T-helper 1 cell (primary cell): ENCODE results near the gene KIRREL3.
A peak's percentile ranks its signal among the peaks of the same experiment; 100 is the strongest.

Experiments
- DNase-seq, 5 donors: peaks; one replicate each; pipeline ENCODE4 v3.0.0-alpha.2; 2012 to 2020

KIRREL3 gene

DNA sequence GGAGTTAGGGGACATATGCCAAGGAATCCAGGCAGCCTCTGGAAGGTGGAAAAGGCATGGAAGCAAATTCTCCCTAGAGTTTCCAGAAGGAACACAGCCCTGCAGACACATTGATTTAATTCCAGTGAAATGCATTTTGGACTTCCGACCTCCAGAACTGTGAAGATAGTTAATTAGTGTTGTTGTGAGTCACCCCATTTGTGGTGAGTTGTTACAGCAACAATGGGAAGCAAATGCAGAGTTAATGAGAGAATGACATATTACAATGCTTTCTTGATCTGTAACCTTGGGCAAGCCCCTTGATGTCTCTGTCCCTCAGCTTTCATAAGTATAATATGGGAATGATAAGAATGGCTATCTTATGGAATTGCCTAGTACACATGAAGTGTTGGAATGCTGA is 178.7 kb downstream of the KIRREL3 start:
- no peak for DNase-seq

DNA sequence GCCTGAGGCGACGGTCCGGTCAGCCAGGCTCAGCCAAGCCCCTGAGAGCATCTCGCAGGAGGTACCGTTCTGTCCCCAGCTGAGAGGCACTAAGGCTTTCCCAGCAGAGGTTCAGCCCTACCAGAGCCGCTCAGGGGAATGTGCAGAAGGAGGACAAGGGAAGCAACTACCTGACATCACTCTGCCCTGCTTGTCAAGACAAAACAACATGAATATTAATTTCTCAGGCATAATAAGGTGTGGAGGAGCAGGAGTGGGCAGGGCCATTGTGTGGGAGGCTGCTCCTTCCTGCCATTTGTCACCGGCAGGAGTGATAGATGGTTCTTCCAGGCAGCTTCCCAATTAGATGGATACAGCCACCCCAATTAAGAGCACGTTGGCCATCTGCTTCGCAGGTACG is 181.4 kb downstream of the KIRREL3 start:
- no peak for DNase-seq

DNA sequence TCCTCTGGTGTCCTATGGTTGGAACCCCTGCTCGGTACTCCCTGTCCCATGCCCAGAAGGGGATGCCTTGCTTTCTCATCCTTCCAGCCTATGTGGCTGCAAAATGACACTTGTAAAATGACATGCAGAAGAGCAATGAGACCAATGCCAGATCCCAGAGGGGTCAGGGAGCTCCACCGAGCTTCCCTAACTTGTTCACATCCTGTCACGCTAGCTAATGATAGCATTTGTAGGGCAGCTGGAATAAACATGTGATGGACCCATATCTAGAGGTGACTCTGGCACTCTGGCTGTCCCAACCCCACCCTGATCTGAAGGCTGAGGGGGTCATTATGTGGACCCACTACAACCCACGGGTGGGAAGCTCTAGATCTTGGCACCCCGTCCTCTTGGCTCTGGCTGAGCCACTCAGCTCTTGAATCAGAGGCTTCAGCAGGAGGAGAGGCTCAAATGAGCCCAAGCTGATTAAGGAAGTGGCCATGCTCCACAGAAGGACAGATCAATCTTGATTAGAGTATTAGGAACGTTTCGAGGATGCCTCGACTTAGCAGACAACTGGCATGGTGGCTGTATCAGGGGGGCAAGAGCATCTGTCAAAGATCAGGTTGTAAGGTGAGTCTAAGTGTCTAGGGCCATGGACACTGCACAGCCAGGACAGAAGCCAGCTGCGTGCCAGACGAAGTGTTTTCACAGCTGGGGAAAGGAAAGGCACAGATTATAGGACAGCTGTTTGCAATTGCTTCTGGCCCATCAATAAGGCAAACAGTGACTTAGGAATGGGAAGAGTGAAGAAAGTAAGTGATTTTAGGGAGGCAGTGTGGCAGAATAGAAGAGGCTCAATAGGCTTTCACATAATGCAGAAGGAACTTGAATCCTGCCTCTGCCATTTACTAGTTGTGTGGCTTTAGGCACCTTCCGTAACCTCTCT is 182.8 kb downstream of the KIRREL3 start:
- DNase-seq, result no peak

DNA sequence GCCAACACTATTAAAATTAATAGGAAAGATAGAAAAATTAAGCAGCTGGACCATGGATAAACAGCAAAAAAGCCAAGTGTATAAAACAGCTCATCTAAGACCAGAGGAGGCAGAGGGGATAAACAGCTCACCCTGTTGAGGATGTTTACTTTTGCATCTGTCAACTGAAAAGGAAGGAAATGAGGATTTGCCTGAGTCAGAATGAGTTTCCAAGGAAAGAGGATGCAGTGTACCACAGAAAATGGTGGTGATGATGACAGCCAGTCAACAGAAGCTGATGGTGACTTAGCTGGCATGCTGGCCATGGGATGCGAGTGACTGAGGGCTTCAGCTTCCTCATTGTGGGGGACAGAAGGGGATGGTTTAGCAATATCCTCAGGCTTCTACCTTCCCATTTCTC is 183.5 kb downstream of the KIRREL3 start:
- DNase-seq, result peak in 1 of 5 donors; percentile 35

DNA sequence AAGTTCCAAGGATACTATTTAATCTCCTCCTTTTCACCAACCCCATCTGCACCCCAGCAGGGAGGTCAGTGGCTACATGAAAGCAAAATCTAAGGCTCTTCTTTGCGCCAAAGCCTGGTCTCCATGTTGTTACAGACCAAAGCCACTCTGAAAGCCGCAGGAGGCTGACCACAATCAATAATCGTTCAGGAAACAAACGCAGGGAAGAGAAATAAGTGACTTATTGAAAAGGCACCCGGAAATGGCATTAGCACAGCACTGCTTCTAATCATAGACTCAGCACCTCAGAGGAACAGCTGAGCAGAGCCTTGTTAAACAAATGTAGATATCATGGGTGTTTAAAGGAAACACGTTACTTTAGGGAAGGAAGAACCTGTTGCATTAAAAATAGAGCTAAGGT is 183.9 kb downstream of the KIRREL3 start:
- peak in 1 of 5 donors; percentile 8 for DNase-seq

DNA sequence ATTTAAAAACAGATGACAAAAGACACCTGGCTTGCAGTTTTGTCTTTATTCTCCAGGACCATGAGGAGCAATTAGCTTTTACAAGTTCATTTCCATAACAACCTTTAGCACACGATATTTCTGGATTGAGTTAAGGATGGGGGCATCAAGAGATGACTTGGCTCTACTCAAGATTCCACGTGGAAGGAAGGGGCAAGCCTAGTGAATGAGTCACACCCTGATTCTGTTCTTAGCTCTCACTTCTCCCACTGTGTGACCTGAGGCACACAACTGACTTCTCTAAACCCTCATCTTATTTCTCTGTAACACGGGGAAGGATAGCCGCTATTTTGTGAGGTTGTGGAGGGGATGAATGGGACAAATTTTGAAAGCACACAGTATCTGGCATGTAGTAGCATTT is 185.5 kb downstream of the KIRREL3 start:
- no peak for DNase-seq

DNA sequence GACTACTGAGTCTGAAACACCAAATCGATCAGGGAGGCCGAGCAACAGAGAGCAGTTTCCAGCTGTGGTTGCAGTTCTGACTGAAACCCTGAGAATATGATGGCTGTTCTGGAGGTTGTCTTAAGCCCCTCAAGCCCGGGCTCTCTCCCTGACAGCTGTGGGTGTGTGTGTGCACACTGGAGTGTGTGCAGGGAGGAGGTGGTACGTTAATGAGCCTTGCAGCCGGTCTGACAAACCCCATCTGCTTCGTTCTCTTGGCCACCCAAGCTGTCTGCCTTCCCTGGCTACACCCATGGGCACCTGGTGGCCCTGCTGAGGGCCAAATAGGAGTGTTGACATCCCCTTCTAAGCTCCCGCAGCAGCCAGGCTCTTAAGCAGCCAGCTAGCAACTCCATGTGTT is 189.8 kb downstream of the KIRREL3 start:
- no peak for DNase-seq

DNA sequence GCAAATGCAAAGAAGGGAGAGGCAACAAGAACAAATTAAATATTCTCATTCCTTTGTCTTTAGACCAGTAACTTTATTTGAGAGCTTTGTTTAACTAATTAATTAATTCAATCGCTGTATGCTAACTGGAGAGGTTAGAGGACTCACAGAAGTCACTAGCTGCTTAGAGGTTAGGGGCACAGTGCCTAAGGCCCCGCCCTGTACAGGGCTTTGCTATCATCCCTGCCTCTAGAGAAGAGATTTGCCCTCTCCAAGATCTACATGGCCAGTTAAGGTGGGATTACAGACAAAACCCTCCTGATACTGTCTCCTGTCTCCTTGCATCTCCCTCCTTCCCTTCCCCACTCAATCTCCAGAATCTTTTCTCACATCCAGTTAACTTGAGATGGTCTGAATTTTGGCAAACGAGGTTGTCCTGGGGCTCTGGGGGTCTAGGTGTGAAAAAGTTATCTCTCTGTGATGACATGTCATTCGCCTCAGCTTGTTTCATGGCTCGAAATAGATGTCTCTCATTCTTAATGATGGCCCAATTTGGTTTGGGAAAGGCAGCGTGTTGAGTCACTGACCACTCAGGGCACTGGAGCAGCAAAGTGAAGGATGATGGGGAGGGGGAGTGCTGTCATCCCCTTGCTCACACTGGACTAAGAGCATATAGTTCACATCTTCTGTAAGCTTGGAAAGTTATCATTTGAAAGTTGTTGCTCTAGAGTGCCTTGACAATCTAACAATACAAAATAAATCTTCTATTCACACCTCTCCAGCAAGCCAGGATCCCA is 190.9 kb downstream of the KIRREL3 start:
- no peak for DNase-seq

DNA sequence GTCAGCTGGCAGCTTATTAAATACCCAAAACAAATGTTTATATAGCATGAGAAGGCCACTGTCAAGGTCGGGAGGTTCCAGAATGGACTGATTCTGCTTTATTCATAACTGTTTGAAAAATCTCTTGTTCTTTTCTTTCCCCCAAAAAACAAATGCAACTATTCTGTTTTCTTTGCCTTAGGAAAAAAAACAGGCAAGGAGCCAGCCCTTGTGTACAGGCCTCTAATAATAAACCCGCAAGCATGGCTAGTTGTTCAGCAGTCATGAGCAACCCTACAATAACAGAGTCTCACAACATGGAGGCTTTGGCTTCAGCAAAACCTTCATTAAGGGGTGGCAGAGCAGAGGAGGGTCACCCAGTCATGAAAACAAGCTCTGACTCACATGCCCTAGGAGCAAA is 191.7 kb downstream of the KIRREL3 start:
- no peak for DNase-seq

DNA sequence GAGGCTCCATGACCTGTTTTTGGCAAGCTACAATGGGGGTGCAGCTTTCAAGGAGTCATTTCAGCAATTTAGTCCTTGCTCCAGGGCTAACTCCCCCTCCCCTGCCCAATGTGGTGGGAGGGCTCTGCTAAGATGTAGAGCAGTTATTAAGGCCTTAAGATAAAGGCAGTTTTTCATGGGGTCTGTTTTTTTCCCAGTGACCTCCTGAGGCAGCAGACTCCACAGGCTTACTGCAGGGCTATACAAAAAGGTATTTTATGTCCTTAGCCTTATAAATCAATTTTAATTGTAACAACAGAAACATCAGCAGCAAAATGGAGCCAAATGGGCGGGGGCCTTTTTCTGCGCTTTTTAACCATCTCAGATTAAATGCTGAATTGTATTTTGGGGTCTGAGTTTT is 192.3 kb downstream of the KIRREL3 start:
- DNase-seq, result no peak

DNA sequence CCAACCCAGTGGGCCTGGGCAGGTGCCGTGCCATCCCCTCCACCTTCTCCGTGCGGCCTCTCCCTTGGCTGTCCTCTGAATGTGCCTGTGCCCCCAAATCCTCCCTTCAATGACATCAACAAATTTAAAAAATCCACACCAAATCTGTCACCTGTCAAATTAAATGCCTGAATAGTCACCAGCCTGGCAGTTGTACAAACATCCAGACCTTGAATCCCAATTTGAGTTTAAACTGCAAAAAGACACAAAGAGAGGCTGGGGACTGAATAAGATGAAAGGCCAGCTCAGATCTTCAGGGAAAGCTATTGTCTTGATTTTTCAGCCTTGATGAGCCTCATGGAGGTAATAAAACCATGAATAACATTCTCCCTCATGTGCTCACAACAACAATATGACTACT is 194.7 kb downstream of the KIRREL3 start:
- DNase-seq, result no peak

DNA sequence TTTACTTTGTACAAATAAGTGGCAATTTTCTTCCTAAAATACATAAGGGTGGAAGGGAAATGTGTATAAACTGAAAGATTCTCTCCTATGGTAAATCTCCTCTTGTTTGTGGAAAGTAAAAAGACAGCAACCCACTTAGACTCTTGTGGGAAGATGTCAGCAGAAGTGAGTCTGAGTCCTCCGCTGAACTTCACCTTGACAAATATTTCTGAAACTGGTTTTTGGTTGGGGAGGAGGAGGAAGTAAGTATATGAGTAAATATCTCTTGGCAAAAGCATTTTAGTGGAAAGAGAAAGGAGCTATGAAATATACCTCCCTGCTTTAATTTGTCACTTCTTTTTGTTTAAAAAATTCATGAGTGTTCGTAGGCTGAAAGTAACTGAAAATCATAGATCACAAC is 196.2 kb downstream of the KIRREL3 start:
- DNase-seq, result no peak

DNA sequence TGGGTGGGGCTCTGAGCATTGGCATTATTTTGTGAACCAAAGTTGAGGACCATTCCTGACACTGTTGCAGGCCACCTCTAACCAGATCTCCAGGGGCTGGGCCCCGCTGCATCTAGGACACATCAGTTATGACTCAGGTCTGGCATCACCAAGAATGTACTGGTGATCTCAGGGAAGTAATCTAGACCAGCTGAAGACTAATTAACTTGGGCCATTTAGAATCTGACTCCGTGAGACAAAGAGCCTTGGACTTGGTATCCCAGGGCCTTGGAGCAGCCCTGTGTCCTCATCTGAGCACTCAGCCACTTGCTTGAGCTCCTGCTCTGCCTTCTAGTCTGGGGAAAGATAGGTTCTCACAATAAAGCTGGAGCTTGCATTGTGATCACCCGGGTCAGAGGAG is 200.6 kb downstream of the KIRREL3 start:
- DNase-seq, result no peak

DNA sequence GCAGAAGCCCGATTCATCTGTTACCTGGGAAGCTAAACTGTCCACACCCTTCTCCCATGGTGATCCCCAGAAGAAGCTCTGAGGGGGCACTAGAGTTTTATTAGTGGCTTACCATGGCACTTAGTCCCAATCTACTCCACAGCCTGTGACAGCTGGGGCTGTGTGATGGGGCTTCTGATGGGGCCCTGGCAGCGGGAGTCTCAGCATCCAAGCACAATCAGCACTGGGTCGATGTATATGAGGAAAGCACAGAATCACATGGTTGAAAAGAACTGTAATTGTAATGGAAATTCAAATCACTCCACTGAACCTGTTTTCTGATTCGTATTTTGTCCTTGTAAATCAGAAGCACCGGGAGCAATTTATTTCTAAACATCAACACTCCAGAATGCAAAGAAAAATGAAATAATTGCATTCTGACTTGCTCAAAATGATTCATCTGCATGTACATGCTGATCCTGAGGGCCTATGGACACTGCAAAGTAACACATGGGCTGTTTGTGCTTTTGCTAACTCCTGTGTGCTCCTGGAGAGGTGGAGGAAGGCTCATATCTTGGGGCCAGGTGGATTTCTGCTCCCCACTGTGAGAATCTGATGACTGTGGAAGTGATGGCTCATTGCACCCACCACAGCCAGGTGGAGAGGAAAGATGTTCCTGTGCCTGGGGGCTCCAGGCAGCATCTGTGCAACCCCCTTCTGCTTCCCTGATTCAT is 203.0 kb downstream of the KIRREL3 start:
- DNase-seq, result no peak

DNA sequence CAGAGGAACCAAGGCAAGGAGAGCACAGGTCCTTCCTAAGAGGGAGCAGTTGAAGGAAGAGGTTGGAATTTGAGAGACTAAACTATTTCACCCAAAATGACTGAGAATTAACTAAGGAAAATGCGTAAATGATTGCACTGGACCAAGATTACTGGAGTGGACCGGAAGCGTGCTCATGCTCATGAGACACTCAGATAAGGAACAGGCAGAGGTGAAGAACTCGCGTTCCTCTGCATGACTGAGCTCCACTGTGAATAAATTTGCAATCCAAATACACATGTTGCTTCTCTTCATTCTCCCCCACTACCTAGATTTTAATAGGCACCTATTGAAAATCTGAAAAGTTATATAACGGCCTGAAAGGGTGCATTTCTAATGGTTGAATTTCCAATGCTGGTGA is 207.0 kb downstream of the KIRREL3 start:
- DNase-seq, result no peak

DNA sequence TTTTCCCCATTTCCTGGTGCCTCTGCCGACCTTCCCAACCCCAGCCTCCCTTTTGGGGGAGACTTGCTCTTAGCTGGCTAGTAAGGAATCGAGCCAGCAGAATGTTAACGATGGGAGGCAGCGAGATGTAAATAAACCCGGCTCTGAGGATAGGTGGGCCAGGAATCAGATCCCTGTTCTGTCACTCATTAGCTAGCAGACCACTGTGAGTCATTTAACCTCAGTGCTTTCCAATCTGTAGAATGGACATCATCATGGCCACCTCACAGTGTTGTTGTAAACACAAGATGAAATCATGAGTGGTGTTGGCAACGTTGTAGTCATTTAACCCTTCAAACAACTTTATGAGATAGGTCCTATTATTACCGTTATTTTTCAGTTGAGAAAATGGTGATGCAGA is 208.6 kb downstream of the KIRREL3 start:
- DNase-seq, result no peak

DNA sequence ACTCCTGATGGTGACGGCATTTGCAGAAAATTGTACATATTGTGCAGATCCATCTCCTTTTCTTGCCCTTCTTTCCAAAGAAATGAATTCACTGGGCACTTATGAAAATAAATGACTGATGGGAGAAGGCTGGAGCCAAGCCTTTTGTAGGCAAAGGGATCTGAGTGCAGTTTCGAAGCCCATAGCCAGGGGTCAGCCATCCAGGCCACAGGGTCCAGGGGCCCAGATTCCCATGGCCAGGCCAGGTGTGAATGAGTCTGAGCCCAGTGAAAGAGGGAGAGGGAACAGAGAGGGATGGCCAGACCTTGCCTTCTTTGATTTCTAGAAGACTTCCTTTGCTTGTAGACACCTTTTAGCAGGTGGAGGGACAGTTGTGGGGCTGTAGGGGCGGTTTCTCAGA is 209.1 kb downstream of the KIRREL3 start:
- DNase-seq, result no peak

DNA sequence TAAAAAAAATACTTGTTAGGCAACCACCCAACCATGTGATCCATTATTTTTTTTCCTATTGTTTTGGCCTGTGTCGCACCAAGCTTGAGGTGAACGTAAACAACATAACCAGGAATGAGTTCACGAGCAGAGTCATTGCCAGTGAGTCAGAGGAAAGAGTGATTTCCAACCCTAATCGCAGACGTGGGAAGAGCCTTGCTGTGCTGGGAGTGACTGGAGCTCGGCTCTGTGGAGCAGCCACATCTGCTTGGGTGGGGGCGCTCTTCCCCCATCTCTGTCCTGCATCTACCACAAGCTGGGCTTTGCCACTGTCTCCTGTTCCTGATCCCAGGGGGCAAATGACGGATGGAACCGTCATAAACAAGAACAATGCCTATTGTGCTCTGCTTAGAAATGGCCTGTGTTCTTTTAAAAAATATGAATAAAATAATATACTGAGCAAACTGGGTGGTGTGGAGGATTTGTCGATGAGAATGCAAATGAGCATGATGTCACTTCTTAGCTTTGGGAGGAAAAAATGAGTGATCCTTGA is 210.0 kb downstream of the KIRREL3 start:
- DNase-seq, result no peak

DNA sequence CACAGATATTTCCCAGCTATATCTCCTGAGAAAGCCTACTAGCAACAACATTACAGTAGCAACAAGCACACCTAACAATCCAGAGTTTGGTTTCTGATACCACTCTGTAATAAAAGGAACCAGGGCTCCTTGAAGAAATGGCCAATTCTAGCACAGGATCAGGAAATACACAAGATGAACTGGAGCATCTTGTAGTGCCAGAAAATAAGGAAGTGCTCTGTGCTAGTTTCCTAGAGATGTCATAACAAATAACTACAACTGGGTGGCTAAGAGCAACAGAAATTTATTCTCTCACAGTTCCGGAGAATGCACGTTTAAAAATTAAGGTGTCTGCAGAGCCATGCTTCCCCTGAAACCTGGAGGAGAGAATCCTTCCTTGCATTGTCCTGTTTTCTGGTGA is 217.8 kb downstream of the KIRREL3 start:
- DNase-seq, result no peak

DNA sequence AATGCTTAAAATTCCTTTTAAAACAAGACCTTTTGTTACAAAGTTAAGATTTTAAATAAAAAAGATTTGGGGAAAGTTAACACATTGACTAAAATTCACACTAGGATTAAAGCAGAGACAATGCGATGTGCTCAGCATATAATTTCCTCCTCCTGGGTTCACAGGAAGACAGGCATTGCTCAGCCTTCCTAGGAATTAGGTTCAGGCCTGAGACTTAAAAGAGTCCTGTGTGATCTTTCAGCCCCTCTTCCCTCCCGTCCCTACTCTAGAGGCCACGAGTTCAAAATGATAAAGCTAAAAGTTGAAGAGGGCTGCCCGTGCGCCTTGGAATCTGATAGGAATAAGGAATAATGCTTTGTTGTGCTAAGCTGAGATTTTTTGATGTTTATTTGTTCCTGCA is 218.6 kb downstream of the KIRREL3 start:
- DNase-seq, result no peak

DNA sequence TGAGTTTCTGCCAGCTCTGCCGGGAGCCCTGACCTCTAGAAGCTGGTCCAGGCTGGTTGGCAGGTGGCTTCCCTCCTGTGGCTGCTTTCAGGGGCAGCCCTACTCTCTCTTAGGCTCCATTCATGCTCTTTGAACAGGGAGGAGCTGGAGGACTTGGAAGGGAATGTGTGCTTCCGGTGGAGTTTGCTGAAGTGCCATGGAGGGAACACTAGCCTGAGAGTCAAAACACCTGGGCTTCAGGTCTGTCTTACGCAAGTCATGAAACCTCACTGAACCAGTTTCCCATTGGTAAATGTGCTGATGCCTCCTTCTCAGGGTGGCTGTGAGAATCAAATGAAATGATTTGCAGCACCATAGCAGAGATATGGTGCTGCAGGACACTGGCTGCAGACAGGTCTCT is 224.5 kb downstream of the KIRREL3 start:
- DNase-seq, result no peak

DNA sequence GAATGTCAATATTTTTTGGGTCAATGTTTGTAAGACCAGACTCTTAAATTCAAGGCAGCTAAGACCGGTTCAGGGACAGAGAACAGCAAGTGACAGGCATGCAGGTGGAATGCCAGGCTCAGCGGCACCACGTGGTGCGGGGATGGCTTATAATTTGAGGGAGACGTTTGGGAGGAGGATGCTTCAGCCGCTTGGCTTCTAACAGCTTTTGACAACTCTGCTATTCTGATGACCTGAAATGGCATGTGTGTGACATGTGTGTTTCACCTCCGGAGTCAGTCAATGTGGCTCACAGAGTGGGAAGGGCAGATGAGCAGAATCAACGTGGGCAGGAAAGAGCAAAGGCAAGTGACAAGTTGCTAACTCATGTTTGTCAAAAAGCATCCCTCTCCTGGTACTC is 228.3 kb downstream of the KIRREL3 start:
- no peak for DNase-seq

DNA sequence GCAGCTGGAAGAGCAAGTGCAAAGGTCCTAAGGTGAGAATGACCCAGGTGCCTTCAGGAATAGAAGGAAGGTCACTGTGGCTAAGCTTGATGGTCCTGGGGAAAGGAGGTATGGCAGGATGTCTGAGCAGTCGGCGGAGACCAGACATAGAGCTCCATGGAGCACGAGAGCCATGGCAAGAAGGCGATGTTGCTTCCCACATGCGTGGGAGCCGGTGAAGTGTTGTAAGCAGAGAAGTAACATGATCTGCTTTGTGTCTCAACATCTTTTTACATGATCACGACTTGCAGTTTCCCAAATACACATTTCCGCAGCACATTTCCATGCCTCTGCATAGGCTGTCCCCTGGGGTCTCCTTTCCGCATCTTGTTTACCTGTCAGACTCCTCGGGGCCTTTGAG is 231.9 kb downstream of the KIRREL3 start:
- no peak for DNase-seq
